SK-N-SH (cell line): ENCODE data around the gene DDIT3. TPM values are rescaled to one million over a fixed set of nuclear protein-coding genes. Genes with fewer than 3 reads are reported as not detected.
A peak's percentile ranks its signal among the peaks of the same experiment; 100 is the strongest.

Experiments used
- CTCF ChIA-PET: fragments of 300-600, 350-600 bp; formaldehyde crosslinking; extraction: SDS; loops from one replicate; lab custom pipeline; 2021; lab: Yijun Ruan, JAX
- POLR2A ChIA-PET: fragments of 350-600 bp; sonication (Branson Sonifier 250); formaldehyde crosslinking; extraction: SDS; loops from one replicate; lab custom pipeline; 2020; ENCODE audit warnings: antibody characterized with exemption, inconsistent platforms; lab: Yijun Ruan, JAX
- DNase-seq: peaks from one replicate; pipeline ENCODE4 v3.0.0; 2012
- H2AFZ ChIP-seq: fragments of 200-600 bp; sonication (generic); 2 replicates; pipeline ENCODE4 v1.8.1; 2016; ENCODE audit warnings: antibody characterized with exemption, mild to moderate bottlenecking, low read depth
- H3F3A ChIP-seq: fragments of 200-600 bp; sonication (generic); replicated peaks from 2 replicates; pipeline ENCODE3; 2016; ENCODE audit warnings: antibody characterized with exemption, mild to moderate bottlenecking; ENCODE audit not compliant: insufficient read depth
- H3K27ac ChIP-seq, 2 experiments: fragments of 200-500 bp in 1 of 2; fragments of 200-600 bp in 1 of 2; sonication (Bioruptor generic) in 1 of 2; sonication (generic), shearing (Covaris generic) in 1 of 2; 2 replicates each; pipeline versions ENCODE4 v1.5.1 to v1.6.1; 2014 to 2016; ENCODE audit warnings: low read depth in 2 of 2, inconsistent platforms in 1 of 2, low read length in 1 of 2, mild to moderate bottlenecking in 1 of 2, mixed read lengths in 1 of 2
- H3K27me3 ChIP-seq: fragments of 200-600 bp; sonication (generic), shearing (Covaris generic); 2 replicates; pipeline ENCODE4 v1.6.1; 2016; ENCODE audit warnings: mixed run types; ENCODE audit not compliant: insufficient read depth
- H3K36me3 ChIP-seq, 2 experiments: fragments of 200-500 bp in 1 of 2; fragments of 200-600 bp in 1 of 2; sonication (Bioruptor generic) in 1 of 2; sonication (generic) in 1 of 2; replicated peaks in 1 of 2; 2 replicates each; pipeline versions ENCODE3 to v1.5.1; 2014 to 2016; ENCODE audit warnings: low read length in 1 of 2, mild to moderate bottlenecking in 1 of 2; ENCODE audit not compliant: insufficient read depth in 2 of 2, control insufficient read depth in 1 of 2
- H3K4me1 ChIP-seq, 2 experiments: fragments of 200-500 bp in 1 of 2; fragments of 200-600 bp in 1 of 2; sonication (Bioruptor generic) in 1 of 2; sonication (generic), shearing (Covaris generic) in 1 of 2; 2 replicates each; pipeline versions ENCODE4 v1.5.1 to v1.6.1; 2014 to 2016; ENCODE audit warnings: low read depth in 1 of 2, low read length in 1 of 2, mixed run types in 1 of 2; ENCODE audit not compliant: insufficient read depth in 2 of 2, control insufficient read depth in 1 of 2
- H3K4me2 ChIP-seq: fragments of 200-600 bp; sonication (generic), shearing (Covaris generic); 2 replicates; pipeline ENCODE4 v1.6.1; 2017; ENCODE audit warnings: mixed run types
- H3K4me3 ChIP-seq, 2 experiments: fragments of 200-500 bp in 1 of 2; fragments of 200-600 bp in 1 of 2; sonication (Bioruptor generic) in 1 of 2; sonication (generic), shearing (Covaris generic) in 1 of 2; 2 replicates each; pipeline versions ENCODE4 v1.5.1 to v1.8.1; 2014 to 2016; ENCODE audit warnings: low read depth in 2 of 2, inconsistent platforms in 1 of 2, low read length in 1 of 2, mild to moderate bottlenecking in 1 of 2, mixed read lengths in 1 of 2, moderate library complexity in 1 of 2
- H3K79me2 ChIP-seq: fragments of 200-600 bp; sonication (generic); 2 replicates; pipeline ENCODE4 v1.8.1; 2017; ENCODE audit warnings: mild to moderate bottlenecking; ENCODE audit not compliant: insufficient read depth
- H3K9ac ChIP-seq: fragments of 200-600 bp; sonication (generic); 2 replicates; pipeline ENCODE4 v1.6.1; 2017; ENCODE audit warnings: mixed run types
- H3K9me2 ChIP-seq: fragments of 200-600 bp; sonication (generic); 2 replicates; pipeline ENCODE4 v1.6.1; 2017; ENCODE audit warnings: mixed run types
- H3K9me3 ChIP-seq: fragments of 200-600 bp; sonication (generic); 2 replicates; pipeline ENCODE4 v1.6.1; 2017; ENCODE audit warnings: mixed run types, mild to moderate bottlenecking, moderate library complexity
- H4K20me1 ChIP-seq: fragments of 200-600 bp; sonication (generic); 2 replicates; pipeline ENCODE4 v1.6.1; 2017; ENCODE audit warnings: mild to moderate bottlenecking, mixed run types; ENCODE audit not compliant: insufficient read depth
- CHD2 ChIP-seq: fragments of 150-350 bp; IDR thresholded peaks from 2 replicates; pipeline ENCODE4 v1.6.1; 2018; ENCODE audit warnings: low read length; ENCODE audit not compliant: partially characterized antibody
- ELF1 ChIP-seq: IDR thresholded peaks from 2 replicates; pipeline ENCODE4 v1.4.0; 2012
- EP300 ChIP-seq, 2 experiments: IDR thresholded peaks; 2 replicates each; pipeline versions ENCODE4 v1.4.0 to v1.6.1; 2012; ENCODE audit warnings: borderline replicate concordance in 1 of 2, low read depth in 1 of 2, low read length in 1 of 2
- EZH2phosphoT487 ChIP-seq: fragments of 200-600 bp; sonication (generic); IDR thresholded peaks from 2 replicates; pipeline ENCODE4 v1.6.1; 2017; ENCODE audit warnings: low read depth, mixed run types, mild to moderate bottlenecking, antibody characterized with exemption, moderate library complexity, borderline replicate concordance
- FOSL2 ChIP-seq: IDR thresholded peaks from 2 replicates; pipeline ENCODE4 v1.4.0; 2012; ENCODE audit warnings: low read depth, mild to moderate bottlenecking, moderate library complexity, borderline replicate concordance
- FOXJ3 ChIP-seq: sonication (generic); formaldehyde crosslinking; IDR thresholded peaks from 2 replicates; pipeline ENCODE4 v1.5.1; 2020; ENCODE audit warnings: mild to moderate bottlenecking, missing genetic modification reagents
- FOXM1 ChIP-seq: IDR thresholded peaks from 2 replicates; pipeline ENCODE4 v1.4.0; 2012; ENCODE audit warnings: low read depth, mild to moderate bottlenecking
- GABPA ChIP-seq: IDR thresholded peaks from 2 replicates; pipeline ENCODE4 v1.4.0; 2012; ENCODE audit warnings: low read depth, mild to moderate bottlenecking
- GATA2 ChIP-seq: sonication (generic); formaldehyde crosslinking; IDR thresholded peaks from 2 replicates; pipeline ENCODE4 v1.5.0; 2020; ENCODE audit warnings: mild to moderate bottlenecking, missing genetic modification reagents
- JUND ChIP-seq: IDR thresholded peaks from 2 replicates; pipeline ENCODE4 v1.4.0; 2012
- MEF2A ChIP-seq: IDR thresholded peaks from 2 replicates; pipeline ENCODE4 v1.4.0; 2012; ENCODE audit warnings: low read depth, borderline replicate concordance
- NFIC ChIP-seq: IDR thresholded peaks from 2 replicates; pipeline ENCODE4 v1.4.0; 2012; ENCODE audit warnings: borderline replicate concordance
- NRF1 ChIP-seq: IDR thresholded peaks from 2 replicates; pipeline ENCODE4 v1.6.1; 2012; ENCODE audit warnings: low read depth, mild to moderate bottlenecking, low read length
- POLR2AphosphoS5 ChIP-seq: IDR thresholded peaks from 2 replicates; pipeline ENCODE4 v1.6.1; 2012; ENCODE audit warnings: low read depth, low read length
- RAD21 ChIP-seq: IDR thresholded peaks from 2 replicates; pipeline ENCODE4 v1.6.1; 2012; ENCODE audit warnings: mild to moderate bottlenecking, low read length
- RCOR1 ChIP-seq: fragments of 150-350 bp; IDR thresholded peaks from 2 replicates; pipeline ENCODE4 v1.6.1; 2017; ENCODE audit warnings: antibody characterized with exemption, low read length
- RFX5 ChIP-seq: IDR thresholded peaks from 2 replicates; pipeline ENCODE4 v1.6.1; 2012; ENCODE audit warnings: mild to moderate bottlenecking, improper control_type of control experiment, low read length
- RXRA ChIP-seq: IDR thresholded peaks from 2 replicates; pipeline ENCODE4 v1.4.0; 2012; ENCODE audit warnings: low read depth, mild to moderate bottlenecking, borderline replicate concordance
- TAF1 ChIP-seq: IDR thresholded peaks from 2 replicates; pipeline ENCODE4 v1.6.1; 2012; ENCODE audit warnings: low read depth, mild to moderate bottlenecking, low read length, moderate library complexity, borderline replicate concordance
- TCF12 ChIP-seq: IDR thresholded peaks from 2 replicates; pipeline ENCODE4 v1.4.0; 2012
- TEAD4 ChIP-seq: IDR thresholded peaks from 2 replicates; pipeline ENCODE4 v1.4.0; 2012; ENCODE audit warnings: mild to moderate bottlenecking, borderline replicate concordance; ENCODE audit not compliant: insufficient read depth
- YY1 ChIP-seq: IDR thresholded peaks from 2 replicates; pipeline ENCODE4 v1.4.0; 2012; ENCODE audit warnings: low read depth, mild to moderate bottlenecking
- WGBS: methylation state at CpG from one replicate; pipeline ENCODE4 v1.1.6; 2017; ENCODE audit warnings: low lambda C conversion rate; 5-methylcytosine and 5-hydroxymethylcytosine counted together
- polyA plus RNA-seq, 3 experiments: library from polyadenylated mRNA; depleted of rRNA; stranded (reverse); fragments of >200 nt; gene quantifications; 2 replicates each; pipeline ENCODE4 v1.2.3, GENCODE V29; 2012
- TF ChIP-seq, protein P1 (sequence below): fragments of 150-350 bp; IDR thresholded peaks from 2 replicates; pipeline ENCODE4 v1.6.1; 2017; ENCODE audit warnings: antibody characterized with exemption, low read length, low read depth, borderline replicate concordance
- TF ChIP-seq, protein P2 (sequence below): IDR thresholded peaks from 2 replicates; pipeline ENCODE4 v1.6.1; 2012; ENCODE audit warnings: mild to moderate bottlenecking, low read depth, low read length, moderate library complexity
- TF ChIP-seq, protein P3 (sequence below): IDR thresholded peaks from 2 replicates; pipeline ENCODE4 v1.4.0; 2012; ENCODE audit warnings: low read depth, borderline replicate concordance
- TF ChIP-seq, protein P4 (sequence below): fragments of 150-350 bp; IDR thresholded peaks from 2 replicates; pipeline ENCODE4 v1.6.1; 2016; ENCODE audit warnings: mild to moderate bottlenecking, low read depth, low read length

DDIT3 gene
- polyA plus RNA-seq, 1 of the 3 experiments (the other 2 are of a cell fraction) = 26.3 TPM

DNA sequence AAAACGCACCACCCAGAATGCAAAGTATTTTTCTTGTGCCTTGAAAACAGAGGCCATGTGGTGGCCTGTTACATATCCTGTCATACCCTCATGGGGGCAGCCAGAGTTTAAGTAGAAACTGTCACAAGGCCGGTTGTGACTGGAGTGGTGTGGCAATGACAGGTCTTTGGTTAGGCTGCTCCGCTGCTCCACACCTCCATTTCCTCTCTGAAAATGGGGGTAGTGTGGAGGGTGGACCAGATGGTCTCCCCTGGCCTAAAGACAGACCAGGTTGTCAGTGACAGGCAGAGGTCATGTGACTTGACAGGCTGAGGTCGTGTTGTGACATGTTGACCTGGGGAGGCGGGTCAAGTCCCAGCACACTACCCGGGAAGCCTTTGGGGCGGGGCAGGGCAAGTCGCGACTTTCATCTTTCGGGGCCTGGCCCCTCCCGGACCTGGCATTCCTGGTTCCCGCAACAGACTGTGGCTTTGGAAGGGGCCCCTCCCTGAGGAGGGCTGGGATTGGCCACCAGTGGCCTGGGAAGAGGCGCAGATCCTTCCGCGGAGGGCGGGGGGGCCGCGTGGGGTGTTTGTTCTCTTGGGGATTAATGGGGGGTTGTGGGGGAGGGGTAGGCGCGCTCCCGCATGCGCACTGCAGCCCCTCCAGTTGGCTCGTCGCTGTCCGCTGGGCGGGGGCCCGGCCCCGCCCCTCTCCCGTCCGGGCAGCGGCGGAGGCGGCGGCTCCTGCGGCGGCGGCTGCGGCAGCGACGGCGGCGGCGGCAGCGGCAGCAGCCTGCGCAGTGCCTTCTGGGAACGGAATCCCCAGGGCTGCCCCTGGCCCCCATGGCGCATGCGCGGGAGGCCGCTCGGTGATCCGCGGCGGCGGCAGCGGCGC is 1.9 kb upstream of the DDIT3 start, which contains the start of gene MBD6:
Gene MBD6, plus strand, starts transcription at position 814 of the 876 bp plus-strand sequence. CDS start 1,480 bp downstream, outside the sequence.
- DNase-seq = peak; percentile 98
- H2AFZ ChIP-seq = peak within 1 kb of the TSS; percentile 15; the same call in 1 of the 2 replicates
- H3K27ac ChIP-seq = peak within 1 kb of the TSS; percentile 93
- H3K9me3 ChIP-seq = no peaks in the 10 kb centered on the region
- H4K20me1 ChIP-seq = peaks cover 36% of the 10 kb centered on the region
- no peaks in the 10 kb centered on the region for H3K9me2 ChIP-seq
- CTCF ChIA-PET = no interaction called here
- POLR2A ChIA-PET = no interaction called here
- H3K27me3 ChIP-seq = no peaks in the 10 kb centered on the region
- H3F3A ChIP-seq = peaks cover 40% of the 10 kb centered on the region
- peaks cover 58% of the 10 kb centered on the region for H3K79me2 ChIP-seq
- H3K4me1 ChIP-seq = peaks cover 39 to 46% of the 10 kb centered on the region in 2 experiments
- peaks cover 33 to 41% of the 10 kb centered on the region in 2 experiments for H3K36me3 ChIP-seq
- peak within 1 kb of the TSS; percentile 86 for H3K9ac ChIP-seq
- H3K4me2 ChIP-seq = peak within 1 kb of the TSS; percentile 94
- 6% methylated on average over 7 of the region's 57 CpGs for WGBS
- H3K4me3 ChIP-seq = peak within 1 kb of the TSS; percentile 72 to 88
- TF ChIP-seq NFIC = no peak
- TF ChIP-seq RAD21 = no peak
- TF ChIP-seq, protein P1, sequence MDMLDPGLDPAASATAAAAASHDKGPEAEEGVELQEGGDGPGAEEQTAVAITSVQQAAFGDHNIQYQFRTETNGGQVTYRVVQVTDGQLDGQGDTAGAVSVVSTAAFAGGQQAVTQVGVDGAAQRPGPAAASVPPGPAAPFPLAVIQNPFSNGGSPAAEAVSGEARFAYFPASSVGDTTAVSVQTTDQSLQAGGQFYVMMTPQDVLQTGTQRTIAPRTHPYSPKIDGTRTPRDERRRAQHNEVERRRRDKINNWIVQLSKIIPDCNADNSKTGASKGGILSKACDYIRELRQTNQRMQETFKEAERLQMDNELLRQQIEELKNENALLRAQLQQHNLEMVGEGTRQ = no peak
- 0 out of 2 replicates have a peak, but pooled peaks have one; percentile 5 for TF ChIP-seq TCF12
- TF ChIP-seq EZH2phosphoT487 = no peak
- no peak for TF ChIP-seq FOXM1
- no peak for TF ChIP-seq TAF1
- TF ChIP-seq TEAD4 = 0 out of 2 replicates have a peak, but pooled peaks have one; percentile 14
- TF ChIP-seq POLR2AphosphoS5 = no peak
- TF ChIP-seq, protein P2, sequence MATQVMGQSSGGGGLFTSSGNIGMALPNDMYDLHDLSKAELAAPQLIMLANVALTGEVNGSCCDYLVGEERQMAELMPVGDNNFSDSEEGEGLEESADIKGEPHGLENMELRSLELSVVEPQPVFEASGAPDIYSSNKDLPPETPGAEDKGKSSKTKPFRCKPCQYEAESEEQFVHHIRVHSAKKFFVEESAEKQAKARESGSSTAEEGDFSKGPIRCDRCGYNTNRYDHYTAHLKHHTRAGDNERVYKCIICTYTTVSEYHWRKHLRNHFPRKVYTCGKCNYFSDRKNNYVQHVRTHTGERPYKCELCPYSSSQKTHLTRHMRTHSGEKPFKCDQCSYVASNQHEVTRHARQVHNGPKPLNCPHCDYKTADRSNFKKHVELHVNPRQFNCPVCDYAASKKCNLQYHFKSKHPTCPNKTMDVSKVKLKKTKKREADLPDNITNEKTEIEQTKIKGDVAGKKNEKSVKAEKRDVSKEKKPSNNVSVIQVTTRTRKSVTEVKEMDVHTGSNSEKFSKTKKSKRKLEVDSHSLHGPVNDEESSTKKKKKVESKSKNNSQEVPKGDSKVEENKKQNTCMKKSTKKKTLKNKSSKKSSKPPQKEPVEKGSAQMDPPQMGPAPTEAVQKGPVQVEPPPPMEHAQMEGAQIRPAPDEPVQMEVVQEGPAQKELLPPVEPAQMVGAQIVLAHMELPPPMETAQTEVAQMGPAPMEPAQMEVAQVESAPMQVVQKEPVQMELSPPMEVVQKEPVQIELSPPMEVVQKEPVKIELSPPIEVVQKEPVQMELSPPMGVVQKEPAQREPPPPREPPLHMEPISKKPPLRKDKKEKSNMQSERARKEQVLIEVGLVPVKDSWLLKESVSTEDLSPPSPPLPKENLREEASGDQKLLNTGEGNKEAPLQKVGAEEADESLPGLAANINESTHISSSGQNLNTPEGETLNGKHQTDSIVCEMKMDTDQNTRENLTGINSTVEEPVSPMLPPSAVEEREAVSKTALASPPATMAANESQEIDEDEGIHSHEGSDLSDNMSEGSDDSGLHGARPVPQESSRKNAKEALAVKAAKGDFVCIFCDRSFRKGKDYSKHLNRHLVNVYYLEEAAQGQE = no peak
- TF ChIP-seq, protein P3, sequence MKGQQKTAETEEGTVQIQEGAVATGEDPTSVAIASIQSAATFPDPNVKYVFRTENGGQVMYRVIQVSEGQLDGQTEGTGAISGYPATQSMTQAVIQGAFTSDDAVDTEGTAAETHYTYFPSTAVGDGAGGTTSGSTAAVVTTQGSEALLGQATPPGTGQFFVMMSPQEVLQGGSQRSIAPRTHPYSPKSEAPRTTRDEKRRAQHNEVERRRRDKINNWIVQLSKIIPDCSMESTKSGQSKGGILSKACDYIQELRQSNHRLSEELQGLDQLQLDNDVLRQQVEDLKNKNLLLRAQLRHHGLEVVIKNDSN = peak; percentile 78
- no peak for TF ChIP-seq GABPA
- peak; percentile 2 to 44; a peak in 1 of 4 replicates for TF ChIP-seq EP300 (IDR thresholded peaks at IDR 0.05; ENCODE audit: borderline replicate concordance in 1 of 2, low read depth in 1 of 2, low read length in 1 of 2)
- TF ChIP-seq RCOR1 = no peak
- no peak for TF ChIP-seq ELF1
- no peak for TF ChIP-seq GATA2 (CRISPR knock-in tag)
- peak; percentile 48 for TF ChIP-seq CHD2
- no peak for TF ChIP-seq RXRA
- TF ChIP-seq NRF1 = peak; percentile 77
- TF ChIP-seq FOSL2 = no peak
- no peak for TF ChIP-seq JUND
- TF ChIP-seq, protein P4, sequence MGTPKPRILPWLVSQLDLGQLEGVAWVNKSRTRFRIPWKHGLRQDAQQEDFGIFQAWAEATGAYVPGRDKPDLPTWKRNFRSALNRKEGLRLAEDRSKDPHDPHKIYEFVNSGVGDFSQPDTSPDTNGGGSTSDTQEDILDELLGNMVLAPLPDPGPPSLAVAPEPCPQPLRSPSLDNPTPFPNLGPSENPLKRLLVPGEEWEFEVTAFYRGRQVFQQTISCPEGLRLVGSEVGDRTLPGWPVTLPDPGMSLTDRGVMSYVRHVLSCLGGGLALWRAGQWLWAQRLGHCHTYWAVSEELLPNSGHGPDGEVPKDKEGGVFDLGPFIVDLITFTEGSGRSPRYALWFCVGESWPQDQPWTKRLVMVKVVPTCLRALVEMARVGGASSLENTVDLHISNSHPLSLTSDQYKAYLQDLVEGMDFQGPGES = no peak
- no peak; the same call in 1 of the 2 replicates for TF ChIP-seq MEF2A
- TF ChIP-seq YY1 = peak; percentile 36; the same call in 1 of the 2 replicates
- TF ChIP-seq RFX5 = no peak
- no peak for TF ChIP-seq FOXJ3 (CRISPR knock-in tag)
